Chondrocyte (in vitro differentiated cells): ENCODE results near the gene HSD17B14. TPM values are rescaled to one million over a fixed set of nuclear protein-coding genes. Genes with fewer than 3 reads are reported as not detected.

ENCODE experiments used
- DNase-seq: peaks from one replicate; pipeline ENCODE4 v3.0.0; 2021; ENCODE audit warnings: mixed read lengths, low spot score
- H3K27ac Mint-ChIP-seq: one replicate; pipeline ENCODE4 v1.8.0; 2021; ENCODE audit warnings: mild to moderate bottlenecking, moderate library complexity, mixed read lengths; ENCODE audit not compliant: unreplicated experiment
- H3K27me3 Mint-ChIP-seq: 2 replicates; pipeline ENCODE4 v1.8.0; 2021; ENCODE audit warnings: low read depth, mixed read lengths
- H3K36me3 Mint-ChIP-seq: 2 replicates; pipeline ENCODE4 v1.8.0; 2021; ENCODE audit warnings: low read depth, mixed read lengths
- H3K4me1 Mint-ChIP-seq: 2 replicates; pipeline ENCODE4 v1.8.0; 2021; ENCODE audit warnings: low read depth, mild to moderate bottlenecking, mixed read lengths
- H3K4me3 Mint-ChIP-seq: one replicate; pipeline ENCODE4 v1.8.0; 2021; ENCODE audit warnings: mild to moderate bottlenecking, moderate library complexity, mixed read lengths; ENCODE audit not compliant: unreplicated experiment
- H3K9me3 Mint-ChIP-seq: 2 replicates; pipeline ENCODE4 v1.8.0; 2021; ENCODE audit warnings: low read depth, mixed read lengths
- total RNA-seq: library from RNA; stranded (reverse); gene quantifications from 3 replicates; pipeline ENCODE4 v1.2.1, GENCODE V29; 2021
- TF ChIP-seq, protein P1 (sequence below): fragments of 200-600 bp; sonication (generic); IDR thresholded peaks from 2 replicates; pipeline ENCODE4 v1.5.0; 2021; ENCODE audit warnings: antibody characterized with exemption, mild to moderate bottlenecking, moderate library complexity

HSD17B14 gene
- total RNA-seq, 1 donor from 2014 or later = 13.6 TPM

DNA sequence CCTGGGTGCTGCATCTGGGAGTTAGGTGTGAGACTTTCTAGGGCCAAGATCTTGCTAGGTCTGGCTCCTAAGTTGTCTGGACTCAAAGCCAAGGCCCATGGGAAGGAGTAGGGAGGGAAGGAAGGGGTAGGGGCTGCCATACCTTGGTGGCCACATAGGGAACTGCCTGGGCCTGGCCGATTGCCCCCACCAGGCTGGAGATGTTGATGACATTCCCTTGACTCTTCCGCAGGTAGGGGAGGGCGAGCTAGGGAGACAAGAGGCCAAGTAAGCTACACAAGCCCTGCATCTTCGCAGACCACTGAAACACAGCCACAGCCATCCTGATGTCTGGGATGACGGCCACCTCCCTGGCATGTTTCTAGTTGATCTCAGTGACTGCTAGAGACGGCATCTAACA, 21.4 kb downstream of the HSD17B14 start:
- DNase-seq = no peak
- H3K9me3 Mint-ChIP-seq = no peaks in the 10 kb centered on the region
- H3K4me1 Mint-ChIP-seq = peaks cover 28% of the 10 kb centered on the region
- TF ChIP-seq, protein P1, sequence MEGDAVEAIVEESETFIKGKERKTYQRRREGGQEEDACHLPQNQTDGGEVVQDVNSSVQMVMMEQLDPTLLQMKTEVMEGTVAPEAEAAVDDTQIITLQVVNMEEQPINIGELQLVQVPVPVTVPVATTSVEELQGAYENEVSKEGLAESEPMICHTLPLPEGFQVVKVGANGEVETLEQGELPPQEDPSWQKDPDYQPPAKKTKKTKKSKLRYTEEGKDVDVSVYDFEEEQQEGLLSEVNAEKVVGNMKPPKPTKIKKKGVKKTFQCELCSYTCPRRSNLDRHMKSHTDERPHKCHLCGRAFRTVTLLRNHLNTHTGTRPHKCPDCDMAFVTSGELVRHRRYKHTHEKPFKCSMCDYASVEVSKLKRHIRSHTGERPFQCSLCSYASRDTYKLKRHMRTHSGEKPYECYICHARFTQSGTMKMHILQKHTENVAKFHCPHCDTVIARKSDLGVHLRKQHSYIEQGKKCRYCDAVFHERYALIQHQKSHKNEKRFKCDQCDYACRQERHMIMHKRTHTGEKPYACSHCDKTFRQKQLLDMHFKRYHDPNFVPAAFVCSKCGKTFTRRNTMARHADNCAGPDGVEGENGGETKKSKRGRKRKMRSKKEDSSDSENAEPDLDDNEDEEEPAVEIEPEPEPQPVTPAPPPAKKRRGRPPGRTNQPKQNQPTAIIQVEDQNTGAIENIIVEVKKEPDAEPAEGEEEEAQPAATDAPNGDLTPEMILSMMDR = no peak
- no peaks in the 10 kb centered on the region for H3K36me3 Mint-ChIP-seq
- no peak overlapping the region for H3K27ac Mint-ChIP-seq
- H3K4me3 Mint-ChIP-seq = no peak overlapping the region
- H3K27me3 Mint-ChIP-seq = no peaks in the 10 kb centered on the region

DNA sequence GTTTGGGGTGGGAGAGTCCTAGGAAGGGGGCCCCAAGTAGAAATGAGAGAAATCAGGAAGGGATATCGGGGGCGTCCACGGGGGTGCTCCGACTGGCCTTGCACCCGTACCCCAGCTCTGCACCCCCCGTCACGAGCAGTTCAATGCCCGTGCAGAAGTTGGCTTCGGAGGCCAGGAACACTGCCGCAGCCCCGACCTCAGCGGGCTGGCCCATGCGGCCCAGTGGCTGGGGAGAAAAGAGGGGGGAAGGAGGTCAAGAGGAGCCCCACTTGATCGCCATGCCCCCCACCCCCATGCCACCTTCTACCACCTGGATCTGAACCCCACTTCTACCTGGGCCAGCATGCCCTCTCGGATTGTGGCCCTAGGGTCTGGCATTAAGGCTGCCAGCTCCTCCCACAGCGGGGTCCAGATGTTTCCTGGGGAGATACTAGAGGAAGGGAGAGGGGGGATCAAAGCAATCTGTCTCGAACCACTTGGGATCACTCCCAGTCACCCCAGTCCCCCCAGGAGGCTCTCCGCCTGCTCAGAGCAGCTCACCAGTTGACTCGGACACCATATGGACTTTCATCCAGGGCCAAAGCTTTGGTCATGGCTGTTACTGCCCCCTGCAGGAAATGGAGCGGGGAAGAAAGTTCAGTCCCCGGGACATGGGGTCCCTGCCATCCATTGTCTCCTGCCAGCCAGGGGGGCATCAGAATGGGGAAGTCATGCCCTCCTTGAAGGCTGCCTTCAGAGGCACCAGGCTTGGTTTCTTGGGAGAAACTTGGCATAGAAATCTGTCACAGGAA, 23.0 kb downstream of the HSD17B14 start:
- Mint-ChIP-seq H3K27me3 (no peaks in the 10 kb centered on the region), H3K9me3 (no peaks in the 10 kb centered on the region), H3K4me3 (no peak overlapping the region), H3K36me3 (no peaks in the 10 kb centered on the region), H3K4me1 (peaks cover 22% of the 10 kb centered on the region), H3K27ac (no peak overlapping the region)
- no peak for DNase-seq
- TF ChIP-seq, protein P1 = peak; percentile 49

DNA sequence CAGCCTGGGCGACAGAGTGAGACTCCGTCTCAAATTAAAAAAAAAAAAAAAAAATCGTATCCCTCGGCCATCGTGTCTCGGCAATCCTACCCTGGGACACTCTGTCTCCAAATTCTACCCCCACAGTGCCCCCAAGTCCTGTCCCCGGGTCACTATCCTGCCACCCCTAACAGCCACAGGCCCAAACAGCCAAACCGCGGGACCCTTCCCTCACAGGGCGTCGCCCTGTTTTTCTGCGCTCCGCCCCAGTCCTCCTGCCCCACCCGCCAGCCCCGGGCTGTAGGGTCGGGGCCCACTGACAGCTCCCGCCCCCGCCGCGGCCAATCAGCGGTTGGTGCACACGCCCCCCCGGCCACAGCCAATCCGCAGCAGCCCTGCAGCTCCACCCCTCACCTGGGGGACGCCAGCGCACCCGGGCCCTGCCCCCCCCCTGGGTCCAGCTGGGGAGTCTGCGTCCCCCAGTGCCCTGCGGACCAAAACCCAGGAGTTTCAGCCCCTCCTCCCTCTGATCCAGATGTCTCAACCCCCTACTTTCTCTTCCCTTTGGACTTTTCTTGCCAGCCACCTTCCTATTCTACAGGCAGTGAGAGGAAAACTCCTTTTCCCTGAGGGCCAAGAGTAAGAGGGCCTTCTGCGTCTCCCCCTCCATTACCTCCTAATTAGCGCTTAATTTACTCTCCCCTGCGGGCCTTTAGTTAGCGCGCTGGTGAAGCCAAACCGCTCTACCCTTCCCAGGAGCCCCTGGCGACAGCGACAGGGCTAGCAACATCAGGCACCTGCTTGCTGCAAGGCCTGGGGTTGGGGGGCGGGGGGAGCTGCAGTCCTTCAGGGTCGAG, 24.0 kb downstream of the HSD17B14 start:
- Mint-ChIP-seq H3K27ac (peak overlapping the region; percentile 79), H3K36me3 (no peaks in the 10 kb centered on the region), H3K4me3 (peak overlapping the region; percentile 84), H3K4me1 (peaks cover 22% of the 10 kb centered on the region), H3K27me3 (no peaks in the 10 kb centered on the region), H3K9me3 (no peaks in the 10 kb centered on the region)
- no peak for DNase-seq
- TF ChIP-seq, protein P1 = no peak

DNA sequence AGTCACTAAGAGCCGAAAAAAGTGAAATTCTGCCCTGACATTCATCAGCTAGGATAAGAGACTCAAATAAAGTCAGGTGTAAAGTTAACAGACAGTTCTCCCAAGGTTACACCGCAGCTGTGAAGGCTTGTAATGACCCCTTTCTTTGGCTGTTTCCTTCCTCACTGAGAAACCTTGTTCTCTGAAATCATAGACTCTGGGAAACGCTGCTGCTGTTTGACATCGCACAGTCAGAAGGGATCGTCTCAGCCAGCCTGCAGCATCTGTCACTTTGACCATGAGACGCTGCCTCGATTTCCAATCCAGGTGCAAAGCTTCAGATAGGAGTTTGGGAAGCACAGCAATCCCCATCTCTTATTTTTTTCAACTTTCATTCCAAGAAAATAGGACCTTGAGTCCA, 26.1 kb downstream of the HSD17B14 start:
- TF ChIP-seq, protein P1 = no peak
- no peaks in the 10 kb centered on the region for H3K27me3 Mint-ChIP-seq
- H3K36me3 Mint-ChIP-seq = no peaks in the 10 kb centered on the region
- H3K4me1 Mint-ChIP-seq = peaks cover 21% of the 10 kb centered on the region
- DNase-seq = no peak
- H3K4me3 Mint-ChIP-seq = peak overlapping the region; percentile 84
- H3K27ac Mint-ChIP-seq = peak overlapping the region; percentile 75
- no peaks in the 10 kb centered on the region for H3K9me3 Mint-ChIP-seq

DNA sequence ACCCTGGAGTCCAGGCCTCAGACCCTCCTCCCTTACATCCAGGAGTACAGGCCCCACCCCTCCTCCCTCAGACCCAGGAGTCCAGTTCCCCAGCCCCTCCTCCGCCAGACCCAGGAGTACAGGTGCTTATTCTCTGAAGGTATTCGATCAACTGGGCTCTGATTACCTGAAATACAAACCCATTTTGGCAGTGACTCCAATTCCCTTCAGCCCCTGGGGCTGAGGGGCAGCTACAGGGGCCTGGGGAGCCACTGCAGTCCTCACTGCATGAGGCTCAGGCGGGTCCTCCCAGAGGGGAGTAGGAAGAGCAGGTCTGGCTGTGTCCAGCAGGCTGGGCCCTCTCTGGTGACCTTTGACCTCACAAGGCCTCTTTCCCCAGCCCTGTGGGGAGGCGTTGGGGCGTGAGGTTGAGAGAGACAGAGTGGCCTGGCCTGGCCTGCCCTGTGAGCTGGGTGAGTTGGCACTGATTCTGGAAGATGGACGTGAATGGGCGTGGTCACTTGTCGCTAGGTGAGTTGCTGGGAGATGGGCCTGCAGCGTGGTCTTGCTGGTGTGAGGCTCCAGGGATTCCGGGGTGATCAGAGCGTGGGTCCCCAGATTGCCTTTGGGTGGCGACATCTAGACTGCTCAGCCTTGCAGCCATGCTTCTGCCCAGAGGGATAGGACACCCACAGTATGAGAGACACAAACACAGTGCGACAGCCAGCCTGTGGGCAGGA, 28.5 kb downstream of the HSD17B14 start:
- Mint-ChIP-seq H3K36me3 (no peaks in the 10 kb centered on the region), H3K4me1 (peaks cover 21% of the 10 kb centered on the region), H3K27ac (peak overlapping the region; percentile 28), H3K9me3 (no peaks in the 10 kb centered on the region), H3K27me3 (no peaks in the 10 kb centered on the region), H3K4me3 (no peak overlapping the region)
- TF ChIP-seq, protein P1 = no peak
- no peak for DNase-seq
